M059J (cell line): ENCODE measurements around the gene ADGRG4. TPM values are rescaled to one million over a fixed set of nuclear protein-coding genes. Genes with fewer than 3 reads are reported as not detected.
"Not testable (repeated sequence)": the region's sequence is repeated elsewhere in the genome, so short reads cannot be mapped to it uniquely, and the experiment has no call there.

Experiments
- DNase-seq: peaks from one replicate; pipeline ENCODE4 v3.0.0-alpha.2; 2012; ENCODE audit warnings: low read depth
- total RNA-seq: library from RNA; depleted of rRNA; stranded (reverse); fragments of >200 nt; shearing (Covaris generic); gene quantifications from 2 replicates; pipeline ENCODE4 v1.2.3, GENCODE V29; 2014

ADGRG4 gene
- total RNA-seq, 1 experiment from 2014 or later: 0.02 TPM

- DNase-seq: no peak
Measured at GRCh38 chrX:136387951-136388502, 87.3 kb downstream of the ADGRG4 start.

DNA sequence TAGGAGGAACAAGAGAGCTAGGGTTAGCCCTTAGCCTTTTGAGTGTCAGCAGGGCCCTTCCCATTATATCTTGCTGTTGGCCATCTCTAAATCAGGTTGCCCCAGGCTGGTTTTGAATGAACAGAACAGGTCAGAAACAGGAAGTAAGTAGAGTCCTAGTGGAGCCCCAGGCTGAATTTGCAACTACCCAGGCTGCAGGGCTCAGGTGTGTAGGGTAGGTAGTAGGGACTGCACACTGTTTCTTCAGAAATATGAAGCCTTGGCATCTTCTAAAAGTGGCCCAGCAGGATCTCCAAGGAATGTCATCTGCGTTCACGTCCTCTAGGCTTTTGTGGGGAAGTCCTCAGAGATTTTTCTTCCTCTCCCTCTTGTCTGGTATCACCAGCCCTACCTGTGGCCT lies 90.2 kb downstream of the ADGRG4 start:
- no peak for DNase-seq

GRCh38 chrX:136395271-136395670 lies 94.5 kb downstream of the ADGRG4 start:
- peak; percentile 74 for DNase-seq

- DNase-seq: peak; percentile 82
Measured at GRCh38 chrX:136397001-136397400, 96.2 kb downstream of the ADGRG4 start.

DNA sequence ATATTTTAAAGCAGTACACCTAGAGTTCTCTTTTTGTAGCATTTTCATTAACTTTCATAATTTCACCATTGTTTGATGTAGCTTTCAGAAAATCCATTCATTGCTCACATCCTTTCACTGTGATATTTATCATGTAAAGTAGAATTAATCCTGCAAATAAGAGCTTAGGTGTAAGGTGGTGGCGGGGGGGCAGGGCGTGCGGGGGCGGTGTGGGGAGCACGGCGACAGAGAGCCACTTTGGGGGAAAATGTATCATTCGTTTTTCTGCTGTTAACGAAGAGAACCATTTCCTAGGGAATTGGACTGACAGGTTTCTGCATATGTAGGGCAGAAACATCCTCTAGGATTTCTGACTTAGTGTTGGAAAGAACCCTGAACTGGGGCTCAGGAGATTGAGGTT lies 104.4 kb downstream of the ADGRG4 start:
- DNase-seq: no peak

GRCh38 chrX:136417806-136418205 lies 117.0 kb downstream of the ADGRG4 start:
- DNase-seq: no peak

DNA sequence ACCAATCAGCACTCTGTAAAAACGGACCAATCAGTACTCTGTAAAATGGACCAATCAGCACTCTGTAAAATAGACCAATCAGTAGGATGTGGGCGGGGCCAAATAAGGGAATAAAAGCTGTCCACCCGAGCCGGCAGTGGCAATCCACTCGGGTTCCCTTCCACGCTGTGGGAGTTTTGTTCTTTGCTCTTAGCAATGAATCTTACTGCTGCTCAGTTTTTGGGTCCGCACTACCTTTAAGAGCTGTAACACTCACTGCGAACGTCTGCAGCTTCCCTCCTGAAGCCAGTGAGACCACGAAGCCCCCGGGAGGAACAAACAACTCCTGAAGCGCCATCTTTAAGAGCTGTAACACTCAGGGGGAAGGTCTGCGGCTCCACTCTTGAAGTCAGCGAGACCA lies 120.6 kb downstream of the ADGRG4 start:
- DNase-seq: no peak

- DNase-seq: no peak
Measured at GRCh38 chrX:136423724-136424123, 123.0 kb downstream of the ADGRG4 start.

DNA sequence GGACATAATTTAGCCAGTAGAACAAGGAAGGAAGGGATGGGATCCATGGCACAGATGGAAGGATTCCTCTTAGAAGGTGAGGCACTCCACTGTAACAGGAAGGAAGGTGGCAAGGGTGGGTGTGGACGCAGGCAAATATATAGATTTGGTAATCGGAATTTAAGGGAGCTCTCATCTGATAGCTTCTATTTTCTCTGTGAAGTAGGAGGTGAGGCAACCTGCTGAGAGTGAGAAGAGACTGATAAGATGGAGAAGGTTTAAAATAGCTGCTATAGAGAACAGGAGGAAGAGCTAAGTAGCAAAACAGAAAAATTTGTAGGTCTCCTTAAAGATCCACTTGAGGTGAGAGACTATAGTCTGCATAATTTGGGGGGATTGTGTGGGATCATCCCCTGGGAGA lies 125.2 kb downstream of the ADGRG4 start:
- DNase-seq: no peak

- DNase-seq: no peak
Measured at GRCh38 chrX:136431625-136432024, 130.9 kb downstream of the ADGRG4 start.

GRCh38 chrX:136437774-136438173 lies 137.0 kb downstream of the ADGRG4 start:
- DNase-seq: no peak

- no peak for DNase-seq
Measured at GRCh38 chrX:136438192-136438591, 137.4 kb downstream of the ADGRG4 start.

- DNase-seq: not testable (repeated sequence)
Measured at GRCh38 chrX:136445674-136446073, 144.9 kb downstream of the ADGRG4 start.

GRCh38 chrX:136446208-136446607 lies 145.4 kb downstream of the ADGRG4 start:
- DNase-seq: no peak

DNA sequence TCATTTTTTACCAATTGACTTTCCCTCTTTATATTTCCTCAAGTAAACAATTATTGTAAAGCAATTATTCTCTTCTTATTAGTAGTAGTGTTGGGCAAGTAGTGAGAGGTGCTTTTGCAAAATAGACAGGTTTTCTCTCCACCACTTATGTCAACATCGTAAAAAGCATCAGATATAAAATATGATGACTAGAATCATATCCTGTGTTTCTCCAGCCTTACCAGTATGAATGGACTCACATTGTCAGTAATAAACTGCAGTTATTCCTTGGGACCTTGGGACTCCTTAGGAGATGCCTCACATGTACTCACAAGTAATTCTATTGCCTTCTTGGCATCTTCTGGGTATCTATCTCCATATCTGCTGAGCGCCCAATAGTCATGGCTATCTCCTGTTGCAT lies 146.5 kb downstream of the ADGRG4 start:
- DNase-seq: no peak

GRCh38 chrX:136447968-136448367 lies 147.2 kb downstream of the ADGRG4 start:
- DNase-seq: no peak

DNA sequence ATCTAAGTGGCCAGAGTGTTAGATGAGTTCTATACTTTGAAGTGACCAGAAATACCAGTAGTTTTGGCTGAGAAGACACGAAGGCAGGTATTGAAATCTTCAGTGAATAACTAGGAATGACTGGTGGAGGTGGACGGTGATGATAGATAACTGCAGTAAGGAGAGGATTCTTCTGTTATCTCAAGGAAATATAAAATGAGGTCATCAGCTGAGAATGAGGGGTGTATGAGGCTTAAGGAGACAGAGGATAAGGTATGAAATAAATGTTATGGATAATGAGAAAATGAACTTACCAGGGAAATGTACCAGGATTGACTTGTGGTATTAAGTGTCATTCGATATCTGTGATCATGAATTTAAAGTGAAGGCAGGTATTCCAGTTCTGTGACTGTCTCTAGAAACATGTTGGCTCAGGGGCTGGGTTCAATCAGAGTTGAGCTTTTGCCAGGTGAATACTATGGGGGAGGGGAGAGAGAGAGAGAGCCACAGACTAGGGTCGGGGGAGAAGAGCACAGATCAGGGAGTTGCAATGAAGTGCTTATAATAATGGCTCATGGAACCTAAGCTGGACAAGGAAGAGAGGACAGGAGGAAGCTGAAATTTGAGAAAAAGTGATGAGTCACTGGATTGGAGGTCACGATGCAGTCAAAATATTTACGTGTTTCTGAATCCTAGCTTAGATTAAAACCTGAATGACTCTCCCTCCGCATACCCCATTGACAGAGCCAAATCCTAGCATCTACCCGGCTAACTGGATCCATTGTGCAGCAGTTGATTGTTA lies 149.5 kb downstream of the ADGRG4 start:
- peak; percentile 70 for DNase-seq

DNA sequence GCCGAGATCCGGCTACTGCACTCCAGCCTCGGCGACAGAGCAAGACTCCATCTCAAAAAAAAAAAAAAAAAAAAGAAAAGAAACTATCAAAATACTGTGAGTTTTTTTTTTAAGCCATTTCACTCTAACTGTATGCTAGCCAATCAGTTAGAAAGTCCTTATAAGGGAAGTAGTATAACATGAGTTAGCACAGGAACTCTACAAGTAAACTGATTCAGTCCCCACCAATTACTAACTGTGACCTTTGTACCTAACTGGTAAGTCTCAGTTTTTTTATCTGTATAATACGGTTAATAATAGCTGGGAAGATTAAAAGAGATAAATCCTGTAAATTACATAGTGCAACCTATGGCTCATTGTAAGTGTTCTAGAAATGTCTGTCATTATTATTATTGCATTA lies 151.9 kb downstream of the ADGRG4 start:
- DNase-seq: peak; percentile 5

- no peak for DNase-seq
Measured at GRCh38 chrX:136453114-136453513, 152.4 kb downstream of the ADGRG4 start.

- DNase-seq: peak; percentile 70
Measured at GRCh38 chrX:136453771-136454170, 153.0 kb downstream of the ADGRG4 start.

DNA sequence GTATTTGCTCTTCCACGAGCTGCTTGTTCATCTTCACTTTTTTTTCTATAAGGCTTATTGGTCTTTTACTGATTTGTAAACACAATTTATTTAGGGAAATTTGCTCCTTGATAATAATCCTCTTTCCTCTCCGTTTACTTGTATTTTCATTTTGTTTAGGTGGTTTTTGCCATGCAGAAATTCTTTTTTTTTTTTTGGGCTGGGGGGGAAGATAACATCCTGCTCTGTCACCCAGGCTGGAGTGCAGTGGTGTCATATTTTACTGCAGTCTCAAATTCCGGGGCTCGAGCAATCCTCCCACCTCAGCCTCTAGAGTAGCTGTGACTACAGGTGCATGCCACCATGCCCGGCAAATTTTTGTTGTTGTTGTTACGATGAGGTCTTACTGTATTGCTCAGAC lies 155.4 kb downstream of the ADGRG4 start:
- DNase-seq: no peak

- DNase-seq: peak; percentile 10
Measured at GRCh38 chrX:136457303-136457917, 156.6 kb downstream of the ADGRG4 start.

GRCh38 chrX:136464589-136464988 lies 163.8 kb downstream of the ADGRG4 start:
- no peak for DNase-seq
